Mucosa of descending colon (tissue), 3 donors: Measurements from ENCODE around the gene HNF1B. TPM values are rescaled to one million over a fixed set of nuclear protein-coding genes. Genes with fewer than 3 reads are reported as not detected.

ENCODE experiments used
- ATAC-seq: fragments of 200-7000 bp; cut with Tn5 transposase; one replicate; pipeline ENCODE4 v1.9.1; 2020; ENCODE audit warnings: mild to moderate bottlenecking, moderate library complexity
- DNase-seq, 3 donors: peaks; one replicate each; pipeline ENCODE4 v3.0.0-alpha.2; 2020
- H3K36me3 ChIP-seq: fragments of 200-600 bp; one replicate; pipeline ENCODE4 v1.8.0; 2021; ENCODE audit warnings: low read depth, mild to moderate bottlenecking
- H3K4me1 ChIP-seq: fragments of 200-600 bp; one replicate; pipeline ENCODE4 v1.8.0; 2021; ENCODE audit warnings: low read depth, mild to moderate bottlenecking
- H3K4me3 ChIP-seq: fragments of 200-600 bp; one replicate; pipeline ENCODE4 v1.8.0; 2021; ENCODE audit warnings: mild to moderate bottlenecking
- H3K9me3 ChIP-seq: fragments of 200-600 bp; one replicate; pipeline ENCODE4 v1.8.0; 2021; ENCODE audit warnings: mild to moderate bottlenecking
- intact Hi-C, 2 donors: fragments of 100-400 bp; cut with DNase I in 1 of 2; cut with micrococcal nuclease in 1 of 2; formaldehyde crosslinking; loops; one replicate each; pipeline versions ENCODE4 v1.11.0 to v1.11.1; 2022; cut with DNase I, micrococcal nuclease
- total RNA-seq, 3 donors: library from RNA; stranded (reverse); fragmentation: NEBNext Ultra II Directional in 2 of 3; extraction: Animal tissue kit (Norgen Biotek cat#: 25700) in 2 of 3; gene quantifications; one replicate each; pipeline versions ENCODE4 v1.2.1 to v1.2.4, GENCODE V29; 2021 to 2023
- TF ChIP-seq, protein P1 (sequence below): fragments of 200-600 bp; IDR thresholded peaks from one replicate; pipeline ENCODE4 v1.8.0; 2022; ENCODE audit warnings: antibody characterized with exemption, mild to moderate bottlenecking
- donor health status: DM: no; HTN: no; CAD: no; lungs with moderate emphysema.
- donor health status: DM: no; HTN: no; CAD: no.
- donor health status: DM: no; HTN: yes; CAD: no.

HNF1B gene
- total RNA-seq, 3 donors from 2014 or later: 21.1 to 54.6 (median 34.8) TPM

DNA sequence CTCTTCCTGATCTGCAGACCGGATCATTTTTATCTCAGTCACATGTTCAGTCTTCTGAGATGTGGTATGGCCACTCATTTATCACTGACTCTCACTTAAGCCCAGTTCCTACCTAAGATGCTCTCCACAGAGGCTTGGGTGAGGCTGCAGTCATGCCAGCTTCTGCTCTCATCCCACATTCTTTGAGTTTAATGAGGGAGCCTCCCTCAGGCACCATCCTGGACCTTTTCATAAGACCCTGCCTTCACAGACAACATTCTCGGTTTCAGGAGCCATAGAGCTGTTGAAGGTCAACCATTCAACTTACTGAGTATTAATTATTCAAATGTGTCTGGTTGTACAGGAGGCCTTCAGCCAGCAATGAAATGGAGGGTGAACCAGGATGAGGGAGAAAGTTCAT, 23.6 kb upstream of the HNF1B start:
- DNase-seq: no peak
- Histone ChIP-seq H3K4me1 (peaks cover 4% of the 10 kb centered on the region), H3K9me3 (no peaks in the 10 kb centered on the region), H3K36me3 (no peaks in the 10 kb centered on the region), H3K4me3 (no peak overlapping the region)
- no peak for ATAC-seq
- TF ChIP-seq, protein P1, sequence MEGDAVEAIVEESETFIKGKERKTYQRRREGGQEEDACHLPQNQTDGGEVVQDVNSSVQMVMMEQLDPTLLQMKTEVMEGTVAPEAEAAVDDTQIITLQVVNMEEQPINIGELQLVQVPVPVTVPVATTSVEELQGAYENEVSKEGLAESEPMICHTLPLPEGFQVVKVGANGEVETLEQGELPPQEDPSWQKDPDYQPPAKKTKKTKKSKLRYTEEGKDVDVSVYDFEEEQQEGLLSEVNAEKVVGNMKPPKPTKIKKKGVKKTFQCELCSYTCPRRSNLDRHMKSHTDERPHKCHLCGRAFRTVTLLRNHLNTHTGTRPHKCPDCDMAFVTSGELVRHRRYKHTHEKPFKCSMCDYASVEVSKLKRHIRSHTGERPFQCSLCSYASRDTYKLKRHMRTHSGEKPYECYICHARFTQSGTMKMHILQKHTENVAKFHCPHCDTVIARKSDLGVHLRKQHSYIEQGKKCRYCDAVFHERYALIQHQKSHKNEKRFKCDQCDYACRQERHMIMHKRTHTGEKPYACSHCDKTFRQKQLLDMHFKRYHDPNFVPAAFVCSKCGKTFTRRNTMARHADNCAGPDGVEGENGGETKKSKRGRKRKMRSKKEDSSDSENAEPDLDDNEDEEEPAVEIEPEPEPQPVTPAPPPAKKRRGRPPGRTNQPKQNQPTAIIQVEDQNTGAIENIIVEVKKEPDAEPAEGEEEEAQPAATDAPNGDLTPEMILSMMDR: no peak
- intact Hi-C loops: no loop called here

DNA sequence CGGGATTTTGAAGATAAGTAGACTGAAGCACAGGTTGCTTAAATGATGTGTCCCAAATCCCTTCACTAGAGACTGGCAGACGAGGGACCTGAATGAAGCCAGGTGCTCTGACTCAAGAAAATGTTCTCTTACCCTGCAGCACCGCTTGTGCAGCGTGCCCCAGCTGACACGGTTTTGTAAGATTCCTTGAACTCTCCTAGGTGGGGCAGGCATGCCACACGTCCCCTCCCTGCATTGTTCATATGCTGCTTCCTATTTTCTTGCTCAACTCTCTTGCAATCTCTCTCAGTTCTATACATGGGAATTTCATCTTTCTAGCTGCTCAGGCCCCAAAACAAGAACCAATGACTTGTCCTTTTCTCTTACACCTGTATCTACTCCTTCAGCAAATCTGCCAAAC, 22.1 kb upstream of the HNF1B start:
- DNase-seq (no peak), ATAC-seq (peak; percentile 64)
- intact Hi-C loops: no loop called here

DNA sequence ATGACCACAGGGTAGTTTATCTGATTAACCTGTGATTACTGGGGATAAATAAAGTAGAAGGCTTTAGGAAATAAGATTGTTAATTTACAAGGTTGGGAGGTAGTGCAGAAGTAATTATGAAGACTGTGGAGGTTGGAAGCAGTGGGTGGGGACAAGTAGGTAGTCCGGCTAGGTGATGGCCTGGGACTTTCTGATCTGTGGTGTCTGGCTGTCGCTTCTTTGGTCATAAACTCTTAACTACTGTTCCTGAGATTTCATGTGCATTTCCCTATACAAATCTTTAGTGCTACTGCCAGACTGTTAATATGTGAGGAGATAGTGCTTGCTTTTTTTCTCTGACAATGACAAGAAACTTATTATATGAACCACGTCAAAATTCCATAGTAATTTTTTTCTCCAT, 19.5 kb upstream of the HNF1B start:
- no peaks in the 10 kb centered on the region for H3K36me3 ChIP-seq
- intact Hi-C loops: no loop called here
- no peak for DNase-seq
- H3K9me3 ChIP-seq: no peaks in the 10 kb centered on the region
- TF ChIP-seq, protein P1: no peak
- ATAC-seq: peak; percentile 28
- no peak overlapping the region for H3K4me3 ChIP-seq
- H3K4me1 ChIP-seq: peaks cover 2% of the 10 kb centered on the region

More for the DNA sequence above, 22.1 kb upstream of the HNF1B start:
- H3K4me3 ChIP-seq: no peak overlapping the region
- no peaks in the 10 kb centered on the region for H3K9me3 ChIP-seq
- H3K36me3 ChIP-seq: no peaks in the 10 kb centered on the region
- peaks cover 4% of the 10 kb centered on the region for H3K4me1 ChIP-seq
- TF ChIP-seq, protein P1: no peak

DNA sequence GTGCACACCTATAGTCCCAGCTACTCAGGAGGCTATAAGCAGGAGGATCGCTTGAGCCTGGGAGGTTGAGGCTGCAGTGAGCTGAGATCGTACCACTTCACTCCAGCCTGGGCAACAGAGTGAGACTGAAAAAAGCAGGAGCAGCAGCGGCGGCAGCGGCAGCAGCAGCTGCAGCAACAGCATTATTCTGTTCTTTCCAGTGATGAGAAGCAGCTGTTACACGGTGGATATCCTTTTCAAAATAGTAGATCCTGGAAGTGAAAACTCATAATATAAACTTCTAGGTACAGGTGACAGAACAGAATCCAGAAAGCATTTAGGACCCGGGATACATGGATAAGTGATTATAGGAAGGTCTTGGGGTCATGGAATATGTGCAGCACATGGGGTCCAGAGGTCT, 17.8 kb upstream of the HNF1B start:
- Histone ChIP-seq H3K36me3 (no peaks in the 10 kb centered on the region), H3K4me3 (no peak overlapping the region), H3K9me3 (no peaks in the 10 kb centered on the region), H3K4me1 (peaks cover 2% of the 10 kb centered on the region)
- TF ChIP-seq, protein P1: no peak
- intact Hi-C loops: no loop called here
- no peak for ATAC-seq
- no peak for DNase-seq

DNA sequence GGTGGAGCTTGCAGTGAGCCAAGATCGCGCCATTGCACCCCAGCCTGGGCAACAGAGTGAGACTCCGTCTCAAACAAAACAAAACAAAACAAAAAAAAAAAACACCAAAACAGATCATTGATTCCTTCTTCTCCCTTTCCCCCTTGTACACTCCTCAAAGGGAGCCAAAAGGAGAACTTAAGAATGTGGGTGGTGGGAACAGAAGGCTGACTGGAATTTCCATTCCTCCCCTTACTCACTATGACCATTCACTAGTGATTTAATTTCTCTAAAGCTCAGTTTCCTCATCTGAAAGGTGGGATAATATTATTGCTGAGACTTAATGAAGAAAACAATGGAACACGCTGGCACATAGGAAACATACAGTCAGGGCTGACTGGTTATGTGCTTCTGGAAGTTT, 17.1 kb upstream of the HNF1B start:
- ATAC-seq: no peak
- Histone ChIP-seq H3K4me3 (no peak overlapping the region), H3K36me3 (no peaks in the 10 kb centered on the region), H3K4me1 (peaks cover 2% of the 10 kb centered on the region), H3K9me3 (no peaks in the 10 kb centered on the region)
- DNase-seq: no peak
- TF ChIP-seq, protein P1: no peak
- intact Hi-C loops: no loop called here

DNA sequence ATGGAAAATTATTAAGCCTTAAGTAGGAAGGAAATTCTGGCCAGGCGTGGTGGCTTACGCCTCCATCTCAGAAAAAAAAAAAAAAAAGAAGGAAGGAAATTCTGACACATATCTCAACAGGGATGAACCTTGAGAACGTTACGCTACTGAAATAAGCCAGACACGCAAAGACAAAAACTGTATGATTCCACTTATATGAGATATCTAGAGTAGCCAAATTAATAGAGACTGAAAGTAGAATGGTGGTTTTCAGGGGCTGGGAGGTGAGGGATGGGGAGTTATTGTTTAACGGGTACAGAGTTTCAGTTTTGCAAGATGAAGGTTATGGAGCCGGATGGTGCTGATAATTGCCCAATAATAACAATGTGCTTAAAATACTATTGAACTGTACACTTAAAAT, 16.2 kb upstream of the HNF1B start:
- Histone ChIP-seq H3K9me3 (no peaks in the 10 kb centered on the region), H3K36me3 (no peaks in the 10 kb centered on the region), H3K4me1 (peaks cover 2% of the 10 kb centered on the region), H3K4me3 (no peak overlapping the region)
- ATAC-seq (no peak), DNase-seq (no peak)
- TF ChIP-seq, protein P1: no peak
- intact Hi-C loops: no loop called here
